RWPE2 (cell line): ENCODE data around the gene SEMA4D.

Source experiments
- ATAC-seq: fragments of 200-7000 bp; cut with Tn5 transposase; 3 replicates; pipeline ENCODE4 v1.9.1; 2021; ENCODE audit warnings: low read depth
- DNase-seq: peaks from one replicate; pipeline ENCODE4 v3.0.0-alpha.2; 2020; ENCODE audit warnings: low spot score
- H3K27ac ChIP-seq: fragments of 450-650 bp; 2 replicates; pipeline ENCODE4 v1.5.1; 2017; ENCODE audit warnings: mild to moderate bottlenecking; ENCODE audit not compliant: poor library complexity, severe bottlenecking
- H3K27me3 ChIP-seq: fragments of 250-450 bp; sonication (Bioruptor Pico); 2 replicates; pipeline ENCODE4 v1.5.1; 2021; ENCODE audit warnings: mild to moderate bottlenecking, moderate library complexity; ENCODE audit not compliant: insufficient read depth, poor library complexity, severe bottlenecking
- H3K36me3 ChIP-seq: fragments of 250-450 bp; sonication (Bioruptor Pico); 2 replicates; pipeline ENCODE4 v1.5.1; 2020; ENCODE audit warnings: low read depth, mild to moderate bottlenecking, moderate library complexity
- H3K4me1 ChIP-seq: fragments of 250-450 bp; sonication (Bioruptor Pico); 2 replicates; pipeline ENCODE4 v1.5.1; 2021; ENCODE audit warnings: mild to moderate bottlenecking, moderate library complexity; ENCODE audit not compliant: insufficient read depth, poor library complexity, severe bottlenecking
- H3K4me3 ChIP-seq: fragments of 250-450 bp; sonication (Bioruptor Pico); 2 replicates; pipeline ENCODE4 v1.5.1; 2021; ENCODE audit warnings: mild to moderate bottlenecking, moderate library complexity; ENCODE audit not compliant: severe bottlenecking
- H3K9me3 ChIP-seq: fragments of 250-450 bp; sonication (Bioruptor Pico); 2 replicates; pipeline ENCODE4 v1.5.1; 2021; ENCODE audit warnings: mild to moderate bottlenecking, moderate library complexity; ENCODE audit not compliant: severe bottlenecking
- CTCF ChIP-seq: fragments of 450-650 bp; IDR thresholded peaks from one replicate; pipeline ENCODE4 v1.5.1; 2017; ENCODE audit warnings: mild to moderate bottlenecking, moderate library complexity; ENCODE audit not compliant: poor library complexity, severe bottlenecking

The SEMA4D gene

DNA sequence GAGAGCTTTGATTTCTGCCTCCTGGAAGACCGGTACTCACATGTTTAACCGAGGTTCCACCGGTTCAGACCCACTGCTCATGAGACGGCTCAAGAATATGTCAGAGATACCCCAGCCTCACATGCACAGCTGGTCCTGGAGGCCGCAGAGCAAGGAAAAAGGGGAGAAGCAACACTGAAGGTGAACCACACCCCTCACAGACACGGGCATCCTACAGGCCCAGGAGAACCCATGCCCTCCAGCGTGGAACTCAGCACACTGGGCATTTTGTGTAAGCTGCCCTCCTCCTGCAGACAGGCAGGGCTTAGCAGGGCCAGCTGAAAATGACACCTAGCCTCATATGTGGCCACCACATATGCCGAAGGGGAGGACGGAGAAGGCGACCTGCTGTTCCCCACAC lies 37.4 kb downstream of the SEMA4D start:
- DNase-seq, result no peak
- Histone ChIP-seq H3K4me3 (no peak overlapping the region), H3K36me3 (no peaks in the 10 kb centered on the region), H3K27me3 (no peaks in the 10 kb centered on the region), H3K9me3 (no peaks in the 10 kb centered on the region), H3K27ac (no peak overlapping the region), H3K4me1 (no peaks in the 10 kb centered on the region)
- TF ChIP-seq CTCF, result no peak
- ATAC-seq, result no peak

DNA sequence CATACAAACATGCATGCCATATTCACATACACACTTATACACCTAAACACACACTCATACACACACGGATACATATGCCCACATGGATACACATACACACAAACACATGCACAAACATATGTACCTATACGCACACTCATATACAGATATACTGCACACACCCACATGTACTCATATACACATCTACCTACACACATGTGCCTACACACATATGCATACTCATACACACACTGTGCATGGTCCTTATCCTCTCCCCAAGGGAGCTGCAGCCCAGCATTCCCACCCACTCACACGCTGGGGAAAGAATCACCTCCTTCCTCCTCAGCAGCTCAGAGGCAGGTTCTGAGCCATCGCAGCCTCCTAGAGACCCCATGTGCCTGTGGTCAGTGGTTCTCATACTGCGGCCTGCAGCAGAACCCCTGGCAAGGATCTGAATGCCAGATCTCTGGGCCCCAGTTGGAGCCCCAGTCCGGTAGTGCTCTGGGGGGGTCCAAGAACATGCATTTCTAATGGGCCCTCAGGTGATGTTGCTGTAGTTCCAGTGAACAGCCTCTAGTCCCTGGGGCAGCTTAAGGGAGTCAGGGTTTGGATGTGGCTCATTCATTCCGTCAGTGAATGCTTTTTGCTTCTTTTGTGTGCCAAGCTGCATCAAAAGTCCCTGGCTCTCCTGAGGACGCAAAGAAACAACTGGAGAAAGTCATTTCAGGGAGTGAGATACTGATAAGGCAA lies 39.0 kb downstream of the SEMA4D start:
- no peak for TF ChIP-seq CTCF
- no peaks in the 10 kb centered on the region for H3K9me3 ChIP-seq
- no peaks in the 10 kb centered on the region for H3K36me3 ChIP-seq
- H3K4me1 ChIP-seq, result no peaks in the 10 kb centered on the region
- H3K27ac ChIP-seq, result no peak overlapping the region
- H3K27me3 ChIP-seq, result no peaks in the 10 kb centered on the region
- DNase-seq, result no peak
- no peak overlapping the region for H3K4me3 ChIP-seq
- no peak for ATAC-seq

DNA sequence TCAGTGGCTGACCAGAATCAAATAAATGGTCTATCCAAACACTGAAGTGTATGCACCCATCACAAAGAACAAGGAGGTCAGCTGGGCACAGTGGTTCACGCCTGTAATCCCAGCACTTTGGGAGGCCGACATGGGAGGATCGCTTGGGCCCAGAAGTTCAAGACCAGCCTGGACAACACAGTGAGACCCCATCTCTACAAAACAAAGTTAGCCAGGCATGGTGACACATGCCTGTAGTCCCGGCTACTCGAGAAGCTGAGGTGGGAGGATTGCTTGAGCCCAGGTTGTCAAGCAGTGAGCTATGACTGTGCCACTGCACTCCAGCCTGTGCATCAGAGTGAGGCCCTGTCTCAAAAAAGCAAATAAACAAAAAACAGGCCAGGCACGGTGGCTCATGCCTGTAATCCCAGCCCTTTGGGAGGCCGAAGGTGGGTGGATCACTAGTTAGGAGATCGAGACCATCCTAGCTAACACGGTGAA lies 40.5 kb downstream of the SEMA4D start:
- H3K27me3 ChIP-seq, result no peaks in the 10 kb centered on the region
- H3K9me3 ChIP-seq, result no peaks in the 10 kb centered on the region
- H3K36me3 ChIP-seq, result no peaks in the 10 kb centered on the region
- no peak for TF ChIP-seq CTCF
- H3K27ac ChIP-seq, result no peak overlapping the region
- ATAC-seq, result no peak
- no peak overlapping the region for H3K4me3 ChIP-seq
- no peaks in the 10 kb centered on the region for H3K4me1 ChIP-seq
- no peak for DNase-seq

GRCh38 chr9:89455356-89455824 lies 42.5 kb downstream of the SEMA4D start:
- ATAC-seq, result no peak
- no peaks in the 10 kb centered on the region for H3K4me1 ChIP-seq
- no peaks in the 10 kb centered on the region for H3K36me3 ChIP-seq
- no peaks in the 10 kb centered on the region for H3K27me3 ChIP-seq
- no peak overlapping the region for H3K4me3 ChIP-seq
- no peaks in the 10 kb centered on the region for H3K9me3 ChIP-seq
- TF ChIP-seq CTCF, result no peak
- DNase-seq, result no peak
- no peak overlapping the region for H3K27ac ChIP-seq
